ENCODE data around the gene C11orf65. TPM values are rescaled to one million over a fixed set of nuclear protein-coding genes. Genes with fewer than 3 reads are reported as not detected.

C11orf65 gene
- total and polyA plus RNA-seq, 12 donors: 0.84 to 7.1 (median 2.1) TPM; not detected in 1

- H3K27me3 ChIP-seq: no peaks in the 10 kb centered on the region
- H3K9me3 ChIP-seq (replicated peaks in 1 of 3): no peaks in the 10 kb centered on the region
- DNase-seq: no peak
- intact Hi-C loops (cut with DNase I): no loop called here
- H3K27ac ChIP-seq: no peak overlapping the region
- peaks cover 0 to 7% of the 10 kb centered on the region in 2 donors for H3K36me3 ChIP-seq (replicated peaks in 1 of 2)
- TF ChIP-seq POLR2A (IDR thresholded peaks at IDR 0.05) (no peak), CTCF (IDR thresholded peaks at IDR 0.05) (no peak)
- WGBS, 4 donors: 93 to 99% (median 96%) methylated on average over 4 of the region's 4 CpGs
- H3K4me3 ChIP-seq: no peak overlapping the region
- H3K4me1 ChIP-seq (replicated peaks in 1 of 2): no peaks in the 10 kb centered on the region
Measured at GRCh38 chr11:108345767-108346166, 121.6 kb downstream of the C11orf65 start.

GRCh38 chr11:108343714-108344113 lies 123.6 kb downstream of the C11orf65 start:
- no peak for DNase-seq
- TF ChIP-seq CTCF (IDR thresholded peaks at IDR 0.05) (no peak), POLR2A (IDR thresholded peaks at IDR 0.05) (no peak)
- no peaks in the 10 kb centered on the region for H3K9me3 ChIP-seq (replicated peaks in 1 of 3)
- WGBS, 4 donors: 77 to 84% (median 81%) methylated on average over 2 of the region's 2 CpGs
- intact Hi-C loops (cut with DNase I): no loop called here
- no peak overlapping the region for H3K4me3 ChIP-seq
- H3K27me3 ChIP-seq: no peaks in the 10 kb centered on the region
- H3K36me3 ChIP-seq (replicated peaks in 1 of 2): peaks cover 0 to 3% of the 10 kb centered on the region in 2 donors
- H3K27ac ChIP-seq: no peak overlapping the region
- no peaks in the 10 kb centered on the region for H3K4me1 ChIP-seq (replicated peaks in 1 of 2)

- H3K36me3 ChIP-seq (replicated peaks in 1 of 2): peaks cover 0 to 2% of the 10 kb centered on the region in 2 donors
Measured at GRCh38 chr11:108341654-108342053, 125.7 kb downstream of the C11orf65 start.

GRCh38 chr11:108340973-108341372 lies 126.4 kb downstream of the C11orf65 start:
- Histone ChIP-seq H3K9me3 (replicated peaks in 1 of 3) (no peaks in the 10 kb centered on the region), H3K4me3 (no peak overlapping the region), H3K36me3 (replicated peaks in 1 of 2) (peaks cover 0 to 7% of the 10 kb centered on the region in 2 donors), H3K27me3 (no peaks in the 10 kb centered on the region), H3K4me1 (replicated peaks in 1 of 2) (no peaks in the 10 kb centered on the region), H3K27ac (no peak overlapping the region)
- intact Hi-C loops (cut with DNase I): no loop called here
- DNase-seq: no peak
- TF ChIP-seq CTCF (IDR thresholded peaks at IDR 0.05): no peak
- TF ChIP-seq POLR2A (IDR thresholded peaks at IDR 0.05): no peak
- 87 to 100% (median 94%) methylated on average over 1 of the region's 1 CpG for WGBS, 4 donors

More at GRCh38 chr11:108341654-108342053, 125.7 kb downstream of the C11orf65 start:
- no peak for DNase-seq
- intact Hi-C loops (cut with DNase I): no loop called here
- Histone ChIP-seq H3K9me3 (replicated peaks in 1 of 3) (no peaks in the 10 kb centered on the region), H3K4me1 (replicated peaks in 1 of 2) (no peaks in the 10 kb centered on the region), H3K27me3 (no peaks in the 10 kb centered on the region), H3K4me3 (no peak overlapping the region), H3K27ac (no peak overlapping the region)
- TF ChIP-seq POLR2A (IDR thresholded peaks at IDR 0.05): no peak
- TF ChIP-seq CTCF (IDR thresholded peaks at IDR 0.05): no peak
- 92 to 96% (median 94%) methylated on average over 4 of the region's 4 CpGs for WGBS, 4 donors
